ENCODE measurements around the gene ZNF462. TPM values are rescaled to one million over a fixed set of nuclear protein-coding genes. Genes with fewer than 3 reads are reported as not detected.

The ZNF462 gene
- total and polyA plus RNA-seq, 2 donors (not counting 1 experiment from before 2014, with no cell fraction given), result 6.0 to 27.4 TPM

- H3K36me3 ChIP-seq (ENCODE audit: control insufficient read depth, insufficient read depth, low read length), result no peaks in the 10 kb centered on the region
- H3K4me1 ChIP-seq (ENCODE audit: control insufficient read depth, extremely low read depth, insufficient read depth, low read length), result no peaks in the 10 kb centered on the region
- H3K27me3 ChIP-seq (ENCODE audit: control insufficient read depth, insufficient read depth, low read length), result no peaks in the 10 kb centered on the region
- no peak overlapping the region for H3K4me2 ChIP-seq (ENCODE audit: extremely low read depth, insufficient read depth, low read length)
- H3K27ac ChIP-seq (ENCODE audit: insufficient read depth, low read length), result no peak overlapping the region
- H3K9ac ChIP-seq (ENCODE audit: insufficient read depth, low read length), result no peak overlapping the region
- DNase-seq (ENCODE audit: low read depth in 2 of 2), result no peak
- H3K9me3 ChIP-seq (ENCODE audit: control insufficient read depth, insufficient read depth, low read depth, low read length), result no peaks in the 10 kb centered on the region
- no peaks in the 10 kb centered on the region for H4K20me1 ChIP-seq (ENCODE audit: control insufficient read depth, extremely low read depth, insufficient read depth, low read length)
- H3K4me3 ChIP-seq (replicated peaks in 1 of 4; ENCODE audit: control extremely low read depth in 1 of 4, insufficient read depth in 1 of 4, low read depth in 3 of 4, low read length in 4 of 4), result no peak overlapping the region
- TF ChIP-seq CTCF (conservative IDR thresholded peaks at IDR 0.05 in 1 of 2, IDR thresholded peaks at IDR 0.05 in 1 of 2; ENCODE audit: low read depth in 1 of 2, low read length in 2 of 2), result no peak
- peaks cover 2% of the 10 kb centered on the region for H3K79me2 ChIP-seq (ENCODE audit: control insufficient read depth, insufficient read depth, low read length)
- H2AFZ ChIP-seq (ENCODE audit: low read length), result no peak overlapping the region
These were observed 43.2 kb downstream of the ZNF462 start for GRCh38 chr9:106906129-106906528.

GRCh38 chr9:106911951-106912350, 49.0 kb downstream of the ZNF462 start:
- H3K4me2 ChIP-seq (ENCODE audit: extremely low read depth, insufficient read depth, low read length), result no peak overlapping the region

GRCh38 chr9:106913276-106913675, 50.3 kb downstream of the ZNF462 start:
- H3K9me3 ChIP-seq (ENCODE audit: control insufficient read depth, insufficient read depth, low read depth, low read length), result no peaks in the 10 kb centered on the region
- DNase-seq (ENCODE audit: low read depth in 2 of 2), result no peak
- H3K27me3 ChIP-seq (ENCODE audit: control insufficient read depth, insufficient read depth, low read length), result no peaks in the 10 kb centered on the region
- no peaks in the 10 kb centered on the region for H3K79me2 ChIP-seq (ENCODE audit: control insufficient read depth, insufficient read depth, low read length)
- no peak overlapping the region for H2AFZ ChIP-seq (ENCODE audit: low read length)
- H3K4me2 ChIP-seq (ENCODE audit: extremely low read depth, insufficient read depth, low read length), result no peak overlapping the region
- H3K36me3 ChIP-seq (ENCODE audit: control insufficient read depth, insufficient read depth, low read length), result no peaks in the 10 kb centered on the region
- peaks cover 5% of the 10 kb centered on the region for H3K4me1 ChIP-seq (ENCODE audit: control insufficient read depth, extremely low read depth, insufficient read depth, low read length)
- H4K20me1 ChIP-seq (ENCODE audit: control insufficient read depth, extremely low read depth, insufficient read depth, low read length), result no peaks in the 10 kb centered on the region
- H3K27ac ChIP-seq (ENCODE audit: insufficient read depth, low read length), result no peak overlapping the region
- H3K4me3 ChIP-seq (replicated peaks in 1 of 4; ENCODE audit: control extremely low read depth in 1 of 4, insufficient read depth in 1 of 4, low read depth in 3 of 4, low read length in 4 of 4), result no peak overlapping the region
- no peak overlapping the region for H3K9ac ChIP-seq (ENCODE audit: insufficient read depth, low read length)
- TF ChIP-seq EZH2 (IDR thresholded peaks at IDR 0.05; ENCODE audit: low read length, missing control alignments) (no peak), CTCF (conservative IDR thresholded peaks at IDR 0.05 in 1 of 2, IDR thresholded peaks at IDR 0.05 in 1 of 2; ENCODE audit: low read depth in 1 of 2, low read length in 2 of 2) (no peak)

More at GRCh38 chr9:106911951-106912350, 49.0 kb downstream of the ZNF462 start:
- Histone ChIP-seq H4K20me1 (ENCODE audit: control insufficient read depth, extremely low read depth, insufficient read depth, low read length) (no peaks in the 10 kb centered on the region), H3K4me1 (ENCODE audit: control insufficient read depth, extremely low read depth, insufficient read depth, low read length) (peaks cover under 1% of the 10 kb centered on the region), H3K36me3 (ENCODE audit: control insufficient read depth, insufficient read depth, low read length) (no peaks in the 10 kb centered on the region), H3K4me3 (replicated peaks in 1 of 4; ENCODE audit: control extremely low read depth in 1 of 4, insufficient read depth in 1 of 4, low read depth in 3 of 4, low read length in 4 of 4) (no peak overlapping the region), H3K27ac (ENCODE audit: insufficient read depth, low read length) (no peak overlapping the region), H3K27me3 (ENCODE audit: control insufficient read depth, insufficient read depth, low read length) (no peaks in the 10 kb centered on the region), H3K9me3 (ENCODE audit: control insufficient read depth, insufficient read depth, low read depth, low read length) (no peaks in the 10 kb centered on the region), H3K79me2 (ENCODE audit: control insufficient read depth, insufficient read depth, low read length) (no peaks in the 10 kb centered on the region), H3K9ac (ENCODE audit: insufficient read depth, low read length) (no peak overlapping the region), H2AFZ (ENCODE audit: low read length) (no peak overlapping the region)
- peak in 1 of 2 donors; percentile 21 for DNase-seq (ENCODE audit: low read depth in 2 of 2)
- TF ChIP-seq EZH2 (IDR thresholded peaks at IDR 0.05; ENCODE audit: low read length, missing control alignments) (no peak), CTCF (conservative IDR thresholded peaks at IDR 0.05 in 1 of 2, IDR thresholded peaks at IDR 0.05 in 1 of 2; ENCODE audit: low read depth in 1 of 2, low read length in 2 of 2) (no peak)

Measured in fibroblast of lung (primary cell).